ENCODE measurements around the gene SAP130. TPM values are rescaled to one million over a fixed set of nuclear protein-coding genes. Genes with fewer than 3 reads are reported as not detected.

Gene SAP130
- total and polyA plus RNA-seq, 2 of the 8 experiments (the other 6 are each of a cell fraction or from before 2014, with no cell fraction given), result 51.4 to 54.3 TPM

DNA sequence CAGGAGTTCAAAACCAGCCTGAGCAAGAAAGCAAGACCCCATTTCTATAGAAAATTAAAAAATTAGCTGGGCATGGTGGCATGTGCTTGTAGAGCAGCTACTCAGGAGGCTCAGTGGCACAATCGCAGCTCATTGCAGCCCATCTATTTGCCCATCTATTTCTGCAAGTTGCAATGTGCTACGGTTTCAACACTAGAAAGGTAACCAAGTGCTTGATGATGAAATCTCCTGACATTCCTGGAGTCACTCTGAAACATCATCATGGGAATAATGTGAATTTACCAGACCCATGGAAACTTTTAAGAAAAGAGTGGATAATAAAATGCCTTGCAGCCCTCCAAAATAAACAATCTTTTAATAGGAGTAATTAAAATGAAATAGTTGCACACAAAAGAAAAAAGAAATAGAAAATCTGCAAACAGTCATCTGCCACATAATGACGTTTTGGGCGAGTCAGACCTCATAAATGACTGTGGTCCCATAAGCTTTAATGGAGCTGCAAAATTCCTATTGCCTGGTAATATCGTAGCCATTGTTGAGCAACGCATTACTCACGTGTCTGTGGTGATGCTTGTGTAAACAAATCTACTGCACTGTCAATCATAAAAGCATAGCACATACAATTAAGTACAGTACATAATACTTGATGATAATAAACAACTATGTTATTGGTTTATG is 95.5 kb downstream of the SAP130 start:
- DNase-seq (ENCODE audit: low read depth in 1 of 2, low spot score in 2 of 2) (no peak), FAIRE-seq (no peak)
- H3K4me2 ChIP-seq (ENCODE audit: insufficient read depth in 1 of 2, low read depth in 2 of 2, low read length in 2 of 2), result no peak overlapping the region
- H3K4ac ChIP-seq (replicated peaks; ENCODE audit: insufficient read length, low read depth, low read length), result no peak overlapping the region
- H3K18ac ChIP-seq (ENCODE audit: extremely low read depth, low read length), result no peak overlapping the region
- no peak overlapping the region for H2BK5ac ChIP-seq (ENCODE audit: low read depth, low read length)
- H4K5ac ChIP-seq (ENCODE audit: insufficient read length, low read depth, low read length), result no peak overlapping the region
- no peaks in the 10 kb centered on the region for H3K36me3 ChIP-seq (ENCODE audit: control insufficient read depth in 2 of 4, insufficient read depth in 4 of 4, low read length in 3 of 4)
- H4K8ac ChIP-seq (ENCODE audit: extremely low read depth, insufficient read depth, low read length), result no peak overlapping the region
- CTCF ChIA-PET (ENCODE audit: partially characterized antibody), result no interaction called here
- no peaks in the 10 kb centered on the region for H3K79me1 ChIP-seq (ENCODE audit: low read depth, low read length)
- H2BK120ac ChIP-seq (replicated peaks; ENCODE audit: low read depth, low read length), result no peak overlapping the region
- 89% methylated on average over 7 of the region's 7 CpGs; no CpG with 5 or more reads in 1 of the 2 experiments for WGBS, 2 experiments (ENCODE audit: extremely low coverage in 1 of 2, insufficient coverage in 1 of 2, insufficient read length in 1 of 2, insufficient replicate concordance in 2 of 2, low coverage in 1 of 2, low lambda C conversion rate in 2 of 2, missing lambda C conversion rate in 1 of 2)
- H3K27me3 ChIP-seq (replicated peaks in 1 of 4; ENCODE audit: control insufficient read depth in 3 of 4, extremely low read depth in 1 of 4, insufficient read depth in 3 of 4, low read length in 3 of 4), result no peaks in the 10 kb centered on the region
- no peak overlapping the region for H3K9ac ChIP-seq (replicated peaks in 1 of 4; ENCODE audit: extremely low read depth in 1 of 4, low read depth in 3 of 4, low read length in 3 of 4)
- H3K27ac ChIP-seq (ENCODE audit: low read depth, low read length), result no peak overlapping the region
- no peaks in the 10 kb centered on the region for H3K23me2 ChIP-seq (ENCODE audit: low read depth, low read length)
- H3K9me3 ChIP-seq (ENCODE audit: insufficient read depth in 2 of 2, low read depth in 1 of 2, low read length in 1 of 2), result no peaks in the 10 kb centered on the region
- POLR2A ChIA-PET (ENCODE audit: partially characterized antibody), result no interaction called here
- H2BK15ac ChIP-seq (ENCODE audit: low read length), result no peak overlapping the region
- no peak overlapping the region for H3K14ac ChIP-seq (ENCODE audit: insufficient read length)
- no peak overlapping the region for H4K91ac ChIP-seq (replicated peaks; ENCODE audit: insufficient read length, low read length)
- no peaks in the 10 kb centered on the region for H3K79me2 ChIP-seq (ENCODE audit: control insufficient read depth in 1 of 2, insufficient read depth in 2 of 2, low read length in 2 of 2)
- H4K20me1 ChIP-seq (replicated peaks in 1 of 2; ENCODE audit: control insufficient read depth in 1 of 2, insufficient read depth in 2 of 2, low read length in 2 of 2), result no peaks in the 10 kb centered on the region
- H3K23ac ChIP-seq (ENCODE audit: insufficient read length), result no peak overlapping the region
- H3K4me1 ChIP-seq (replicated peaks in 1 of 4; ENCODE audit: control insufficient read depth in 3 of 4, insufficient read depth in 4 of 4, low read length in 3 of 4), result no peaks in the 10 kb centered on the region
- H2BK20ac ChIP-seq (ENCODE audit: low read length), result no peak overlapping the region
- H3K56ac ChIP-seq (replicated peaks; ENCODE audit: insufficient read length, low read depth, low read length), result no peak overlapping the region
- no peak overlapping the region for H2AK5ac ChIP-seq (ENCODE audit: low read depth, low read length)
- no peak overlapping the region for H2BK12ac ChIP-seq (ENCODE audit: low read depth, low read length)
- no peak overlapping the region for H3K4me3 ChIP-seq (ENCODE audit: extremely low read depth in 1 of 4, insufficient read depth in 2 of 4, low read depth in 3 of 4, low read length in 4 of 4)
- no peak overlapping the region for H2AFZ ChIP-seq (ENCODE audit: low read length)
- TF ChIP-seq, protein P1, sequence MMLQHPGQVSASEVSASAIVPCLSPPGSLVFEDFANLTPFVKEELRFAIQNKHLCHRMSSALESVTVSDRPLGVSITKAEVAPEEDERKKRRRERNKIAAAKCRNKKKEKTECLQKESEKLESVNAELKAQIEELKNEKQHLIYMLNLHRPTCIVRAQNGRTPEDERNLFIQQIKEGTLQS (IDR thresholded peaks at IDR 0.05; ENCODE audit: insufficient read depth, low read depth, low read length), result no peak
- TF ChIP-seq SIN3A (conservative IDR thresholded peaks at IDR 0.05 in 1 of 2, IDR thresholded peaks at IDR 0.05 in 1 of 2; ENCODE audit: low read depth in 1 of 2, low read length in 2 of 2), result no peak
- TF ChIP-seq RFX5 (IDR thresholded peaks at IDR 0.05; ENCODE audit: borderline replicate concordance, low read depth, low read length), result no peak
- no peak for TF ChIP-seq TAF1 (IDR thresholded peaks at IDR 0.05; ENCODE audit: low read depth, low read length)
- TF ChIP-seq, protein P2, sequence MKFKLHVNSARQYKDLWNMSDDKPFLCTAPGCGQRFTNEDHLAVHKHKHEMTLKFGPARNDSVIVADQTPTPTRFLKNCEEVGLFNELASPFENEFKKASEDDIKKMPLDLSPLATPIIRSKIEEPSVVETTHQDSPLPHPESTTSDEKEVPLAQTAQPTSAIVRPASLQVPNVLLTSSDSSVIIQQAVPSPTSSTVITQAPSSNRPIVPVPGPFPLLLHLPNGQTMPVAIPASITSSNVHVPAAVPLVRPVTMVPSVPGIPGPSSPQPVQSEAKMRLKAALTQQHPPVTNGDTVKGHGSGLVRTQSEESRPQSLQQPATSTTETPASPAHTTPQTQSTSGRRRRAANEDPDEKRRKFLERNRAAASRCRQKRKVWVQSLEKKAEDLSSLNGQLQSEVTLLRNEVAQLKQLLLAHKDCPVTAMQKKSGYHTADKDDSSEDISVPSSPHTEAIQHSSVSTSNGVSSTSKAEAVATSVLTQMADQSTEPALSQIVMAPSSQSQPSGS (IDR thresholded peaks at IDR 0.05; ENCODE audit: low read length), result no peak
- TF ChIP-seq TCF12 (IDR thresholded peaks at IDR 0.05; ENCODE audit: low read depth, low read length), result no peak
- no peak for TF ChIP-seq POLR2A (IDR thresholded peaks at IDR 0.05; ENCODE audit: control extremely low read depth in 1 of 2, low read depth in 2 of 2, low read length in 2 of 2)
- TF ChIP-seq RAD21 (IDR thresholded peaks at IDR 0.05 in 1 of 2, conservative IDR thresholded peaks at IDR 0.05 in 1 of 2; ENCODE audit: low read depth in 2 of 2, low read length in 2 of 2), result no peak
- TF ChIP-seq, protein P3, sequence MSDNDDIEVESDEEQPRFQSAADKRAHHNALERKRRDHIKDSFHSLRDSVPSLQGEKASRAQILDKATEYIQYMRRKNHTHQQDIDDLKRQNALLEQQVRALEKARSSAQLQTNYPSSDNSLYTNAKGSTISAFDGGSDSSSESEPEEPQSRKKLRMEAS (IDR thresholded peaks at IDR 0.05), result no peak
- no peak for TF ChIP-seq KDM5A (IDR thresholded peaks at IDR 0.05; ENCODE audit: low read length)
- no peak for TF ChIP-seq CBX8 (IDR thresholded peaks at IDR 0.05; ENCODE audit: borderline replicate concordance, low read depth, low read length)

All from H1 (cell line).